Tibial nerve (tissue), 4 donors: ENCODE results near the gene ZNF217. TPM values are rescaled to one million over a fixed set of nuclear protein-coding genes. Genes with fewer than 3 reads are reported as not detected.
"Not testable (repeated sequence)": the region's sequence is repeated elsewhere in the genome, so short reads cannot be mapped to it uniquely, and the experiment has no call there.

ENCODE experiments used
- DNase-seq, 2 donors: peaks; one replicate each; pipeline ENCODE4 v3.0.0-alpha.2; 2019; ENCODE audit warnings: low spot score in 2 of 2
- H3K27ac ChIP-seq, 4 donors: fragments of 200-600 bp; sonication (generic) in 3 of 4; one replicate each; pipeline ENCODE4 v1.5.1; 2017 to 2019; ENCODE audit warnings: mild to moderate bottlenecking in 1 of 4
- H3K27me3 ChIP-seq, 2 donors: fragments of 200-600 bp; sonication (generic) in 1 of 2; one replicate each; pipeline versions ENCODE4 v1.5.1 to v1.6.0; 2017 to 2019
- H3K36me3 ChIP-seq, 3 donors: fragments of 200-600 bp; sonication (generic); one replicate each; pipeline ENCODE4 v1.5.1; 2018 to 2019
- H3K4me1 ChIP-seq, 4 donors: fragments of 200-600 bp; sonication (generic) in 3 of 4; one replicate each; pipeline ENCODE4 v1.5.1; 2017 to 2019
- H3K4me3 ChIP-seq, 4 donors: fragments of 200-600 bp; sonication (generic) in 3 of 4; one replicate each; pipeline ENCODE4 v1.5.1; 2017 to 2019; ENCODE audit warnings: mild to moderate bottlenecking in 1 of 4, moderate library complexity in 1 of 4
- H3K9me3 ChIP-seq, 4 donors: fragments of 200-600 bp; sonication (generic) in 3 of 4; one replicate each; pipeline ENCODE4 v1.5.1; 2017 to 2019
- CTCF ChIP-seq, 5 experiments: fragments of 200-600 bp in 3 of 5; fragments of 450-650 bp in 2 of 5; sonication (generic) in 3 of 5; IDR thresholded peaks; one replicate each; pipeline ENCODE4 v1.5.1; 2016 to 2019; ENCODE audit warnings: antibody characterized with exemption in 5 of 5, mild to moderate bottlenecking in 3 of 5, moderate library complexity in 2 of 5
- EP300 ChIP-seq, 2 donors: sonication (generic); formaldehyde crosslinking; IDR thresholded peaks; one replicate each; pipeline ENCODE4 v1.6.1; 2017; ENCODE audit warnings: antibody characterized with exemption in 2 of 2, mild to moderate bottlenecking in 1 of 2
- POLR2A ChIP-seq, 2 donors: fragments of 450-650 bp; IDR thresholded peaks; one replicate each; pipeline ENCODE4 v1.6.1; 2017; ENCODE audit warnings: antibody characterized with exemption in 2 of 2, mild to moderate bottlenecking in 2 of 2, moderate library complexity in 2 of 2
- WGBS, 2 donors: methylation state at CpG; one replicate each; pipeline ENCODE4 v1.1.5; 2018; 5-methylcytosine and 5-hydroxymethylcytosine counted together
- total RNA-seq, 4 donors: library from RNA; depleted of rRNA; stranded (reverse); fragments of >200 nt; gene quantifications; one replicate each; pipeline ENCODE4 v1.1.0, GENCODE V29; 2016

ZNF217 gene
- total RNA-seq, 4 donors from 2014 or later = 21.4 to 24.3 (median 23.1) TPM

DNA sequence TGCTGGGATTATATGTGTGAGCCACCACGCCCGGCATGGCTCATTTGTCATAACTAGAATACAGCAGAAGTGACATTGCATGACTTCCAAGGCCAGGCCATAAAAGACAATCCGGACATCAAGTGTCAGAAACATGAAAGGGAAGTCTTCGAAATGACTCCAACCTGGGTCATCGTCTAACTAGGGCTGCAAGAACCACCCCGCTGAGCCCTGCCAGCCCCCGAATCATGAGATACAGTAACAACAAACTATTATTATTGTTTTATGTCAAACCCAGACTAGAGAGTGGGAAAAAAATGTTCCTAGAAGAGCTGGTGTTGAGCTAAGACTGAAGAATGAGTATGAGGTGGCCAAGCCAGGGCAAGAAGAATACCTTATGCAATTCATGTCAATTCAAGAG lies 59.6 kb downstream of the ZNF217 start:
- Histone ChIP-seq H3K4me1 (no peaks in the 10 kb centered on the region), H3K27me3 (no peaks in the 10 kb centered on the region), H3K36me3 (no peaks in the 10 kb centered on the region), H3K4me3 (no peak overlapping the region), H3K27ac (no peak overlapping the region), H3K9me3 (no peaks in the 10 kb centered on the region)
- TF ChIP-seq POLR2A (IDR thresholded peaks at IDR 0.05) (no peak), CTCF (IDR thresholded peaks at IDR 0.05) (no peak), EP300 (IDR thresholded peaks at IDR 0.05) (no peak)
- DNase-seq = no peak
- 95 to 96% methylated on average over 7 of the region's 7 CpGs for WGBS, 2 donors

DNA sequence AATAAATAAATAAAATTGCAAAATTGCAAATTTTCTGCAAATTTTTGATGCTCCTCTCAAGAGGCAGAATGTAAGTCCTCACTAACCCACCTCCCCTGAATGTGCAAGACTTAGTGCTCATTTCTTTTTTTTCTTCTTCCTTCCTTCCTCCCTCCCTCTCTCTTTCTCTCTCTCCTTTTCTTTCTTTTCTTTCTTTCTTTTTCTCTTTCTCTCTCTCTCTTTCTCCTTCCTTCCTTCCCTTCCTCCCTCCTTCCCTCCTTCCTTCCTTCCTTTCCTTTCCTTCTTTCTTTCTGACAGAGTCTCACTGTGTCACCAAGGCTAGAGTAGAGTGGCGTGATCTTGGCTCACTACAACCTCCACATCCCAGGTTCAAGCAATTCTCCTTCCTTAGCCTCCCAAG lies 60.1 kb downstream of the ZNF217 start:
- 86 to 100% methylated on average over 1 of the region's 1 CpG for WGBS, 2 donors
- H3K4me1 ChIP-seq = no peaks in the 10 kb centered on the region
- no peaks in the 10 kb centered on the region for H3K36me3 ChIP-seq
- H3K27ac ChIP-seq = no peak overlapping the region
- no peaks in the 10 kb centered on the region for H3K27me3 ChIP-seq
- TF ChIP-seq POLR2A (IDR thresholded peaks at IDR 0.05) = no peak
- TF ChIP-seq EP300 (IDR thresholded peaks at IDR 0.05) = no peak
- TF ChIP-seq CTCF (IDR thresholded peaks at IDR 0.05) = no peak
- H3K9me3 ChIP-seq = no peaks in the 10 kb centered on the region
- no peak overlapping the region for H3K4me3 ChIP-seq
- DNase-seq = no peak

DNA sequence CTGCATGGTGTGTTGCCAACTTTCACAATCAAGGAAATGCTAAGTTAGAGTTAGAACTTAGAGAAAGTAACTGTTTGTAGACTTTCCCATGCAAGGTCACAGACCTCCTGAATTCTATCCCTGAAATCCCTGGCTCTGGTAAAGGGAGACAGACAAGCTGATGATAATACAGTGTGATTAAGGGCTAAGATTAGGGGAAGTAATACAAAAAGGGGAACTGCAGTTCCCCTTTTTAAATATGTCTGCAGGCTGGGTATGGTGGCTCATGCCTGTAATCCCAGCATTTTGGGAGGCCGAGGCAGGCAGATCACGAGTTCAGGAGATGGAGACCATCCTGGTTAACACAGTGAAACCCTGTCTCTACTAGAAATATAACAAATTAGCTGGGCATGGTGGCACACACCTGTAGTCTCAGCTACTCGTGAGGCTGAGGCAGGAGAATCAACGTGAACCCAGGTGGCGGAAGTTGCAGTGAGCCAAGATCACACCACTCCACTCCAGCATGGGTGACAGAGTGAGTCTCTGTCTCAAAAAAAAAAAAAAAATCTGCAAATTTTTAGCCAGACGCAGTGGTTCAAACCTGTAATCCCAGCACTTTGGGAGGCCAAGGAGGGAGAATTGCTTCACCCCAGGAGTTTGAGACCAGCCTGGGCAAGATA lies 60.9 kb downstream of the ZNF217 start:
- H3K27ac ChIP-seq, H3K36me3 ChIP-seq, DNase-seq, H3K27me3 ChIP-seq, H3K4me3 ChIP-seq, H3K4me1 ChIP-seq, H3K9me3 ChIP-seq: not testable (repeated sequence)
- WGBS, 2 donors = 86 to 88% methylated on average over 6 of the region's 6 CpGs

DNA sequence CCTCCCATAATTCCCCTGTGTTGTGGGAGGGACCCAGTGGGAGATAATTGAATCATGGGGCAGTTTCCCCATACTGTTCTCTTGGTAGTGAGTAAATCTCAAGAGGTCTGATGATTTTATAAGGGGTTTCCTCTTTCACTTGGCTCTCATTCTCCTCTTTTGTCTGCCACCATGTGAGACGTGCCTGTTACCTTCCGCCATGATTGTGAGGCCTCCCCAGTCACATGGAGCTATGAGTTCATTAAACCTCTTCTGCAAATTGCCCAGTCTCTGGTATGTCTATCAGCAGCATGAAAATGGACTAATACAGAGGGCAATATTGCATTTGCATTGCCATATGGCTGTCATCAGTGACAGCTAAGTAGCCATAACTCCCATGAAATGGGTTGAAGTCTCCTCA lies 63.2 kb downstream of the ZNF217 start:
- no peaks in the 10 kb centered on the region for H3K27me3 ChIP-seq
- 44 to 60% methylated on average over 2 of the region's 2 CpGs for WGBS, 2 donors
- TF ChIP-seq CTCF (IDR thresholded peaks at IDR 0.05) (no peak), POLR2A (IDR thresholded peaks at IDR 0.05) (no peak), EP300 (IDR thresholded peaks at IDR 0.05) (no peak)
- no peaks in the 10 kb centered on the region for H3K9me3 ChIP-seq
- H3K4me1 ChIP-seq = no peaks in the 10 kb centered on the region
- no peak overlapping the region for H3K4me3 ChIP-seq
- DNase-seq = no peak
- H3K27ac ChIP-seq = no peak overlapping the region
- no peaks in the 10 kb centered on the region for H3K36me3 ChIP-seq

DNA sequence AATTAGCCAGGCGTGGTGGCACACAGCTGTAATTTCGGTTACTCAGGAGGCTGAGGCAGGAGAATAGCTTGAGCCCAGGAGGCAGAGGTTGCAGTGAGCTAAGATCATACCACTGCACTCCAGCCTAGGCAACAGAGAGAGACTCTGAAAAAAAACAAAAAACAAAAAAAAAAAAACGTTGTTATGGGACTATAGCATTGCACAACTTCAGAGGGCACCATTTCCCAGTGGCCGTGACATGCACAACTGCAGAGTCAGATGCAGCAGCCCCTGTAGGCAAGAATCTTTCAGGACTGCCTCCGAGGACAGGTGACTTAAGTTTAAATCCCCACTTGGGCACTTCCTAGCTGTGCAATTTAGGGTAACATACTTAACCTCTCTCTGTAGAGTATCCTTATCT lies 64.0 kb downstream of the ZNF217 start:
- 82 to 87% methylated on average over 5 of the region's 5 CpGs for WGBS, 2 donors
- H3K4me1 ChIP-seq = no peaks in the 10 kb centered on the region
- H3K36me3 ChIP-seq = no peaks in the 10 kb centered on the region
- TF ChIP-seq EP300 (IDR thresholded peaks at IDR 0.05) (no peak), POLR2A (IDR thresholded peaks at IDR 0.05) (no peak), CTCF (IDR thresholded peaks at IDR 0.05) (no peak)
- no peak overlapping the region for H3K4me3 ChIP-seq
- DNase-seq = no peak
- no peaks in the 10 kb centered on the region for H3K9me3 ChIP-seq
- no peaks in the 10 kb centered on the region for H3K27me3 ChIP-seq
- no peak overlapping the region for H3K27ac ChIP-seq

DNA sequence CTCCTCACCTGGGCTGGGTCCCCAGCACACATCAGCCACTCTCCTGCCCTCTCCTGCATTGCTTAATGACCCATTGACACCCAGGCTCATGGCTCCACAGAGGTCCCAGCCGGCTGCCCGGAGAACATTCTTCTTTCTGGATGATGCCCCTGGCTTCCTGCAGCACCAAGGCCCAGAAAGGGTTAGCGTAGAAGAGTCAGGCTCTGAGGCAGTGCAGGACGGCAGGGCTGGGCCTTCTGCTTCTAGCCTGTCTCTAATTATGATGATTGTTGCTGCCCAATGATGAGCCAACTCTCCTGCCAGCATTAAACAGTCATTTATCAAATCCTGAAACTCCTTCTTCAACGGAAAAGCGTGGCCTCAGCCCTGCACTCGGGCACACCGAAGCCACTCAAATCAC lies 66.4 kb downstream of the ZNF217 start:
- Histone ChIP-seq H3K9me3 (no peaks in the 10 kb centered on the region), H3K27ac (no peak overlapping the region), H3K27me3 (no peaks in the 10 kb centered on the region), H3K4me1 (no peaks in the 10 kb centered on the region), H3K36me3 (no peaks in the 10 kb centered on the region), H3K4me3 (no peak overlapping the region)
- TF ChIP-seq EP300 (IDR thresholded peaks at IDR 0.05) (no peak), POLR2A (IDR thresholded peaks at IDR 0.05) (no peak), CTCF (IDR thresholded peaks at IDR 0.05) (no peak)
- DNase-seq = no peak
- 63 to 74% methylated on average over 8 of the region's 8 CpGs for WGBS, 2 donors
